WTC11 (cell line): ENCODE results near the gene FCGBP. TPM values are rescaled to one million over a fixed set of nuclear protein-coding genes. Genes with fewer than 3 reads are reported as not detected.

Experiments
- ATAC-seq: fragments of 200-7000 bp; cut with Tn5 transposase; 2 replicates; pipeline ENCODE4 v1.10.0; 2021; ENCODE audit warnings: mild to moderate bottlenecking, moderate library complexity
- CTCF ChIA-PET: fragments of 300-600 bp; sonication (Branson Sonifier 250); formaldehyde crosslinking; loops from one replicate; lab custom pipeline; 2021; ENCODE audit warnings: antibody characterized with exemption; lab: Charles Lee
- POLR2A ChIA-PET: fragments of 350-600 bp; sonication (Branson Sonifier 250); formaldehyde crosslinking; loops from one replicate; lab custom pipeline; 2021; ENCODE audit warnings: antibody characterized with exemption; lab: Charles Lee
- DNase-seq: peaks from one replicate; pipeline ENCODE4 v3.0.0; 2021; ENCODE audit warnings: low spot score
- H3K27ac Mint-ChIP-seq: 2 replicates; pipeline ENCODE4 v1.8.0; 2021; ENCODE audit warnings: mixed read lengths
- H3K27me3 Mint-ChIP-seq: 2 replicates; pipeline ENCODE4 v1.8.0; 2021; ENCODE audit warnings: low read depth, mild to moderate bottlenecking, moderate library complexity, mixed read lengths
- H3K36me3 Mint-ChIP-seq: 2 replicates; pipeline ENCODE4 v1.8.0; 2021; ENCODE audit warnings: mixed read lengths
- H3K4me1 Mint-ChIP-seq: 2 replicates; pipeline ENCODE4 v1.8.0; 2022; ENCODE audit warnings: mixed read lengths
- H3K4me3 Mint-ChIP-seq: 2 replicates; pipeline ENCODE4 v1.8.0; 2021; ENCODE audit warnings: mild to moderate bottlenecking, moderate library complexity, mixed read lengths
- H3K9me3 Mint-ChIP-seq: 2 replicates; pipeline ENCODE4 v1.8.0; 2021; ENCODE audit warnings: mixed read lengths
- AR ChIP-seq: fragments of 250-450 bp; sonication (Bioruptor Pico); IDR thresholded peaks from 2 replicates; pipeline ENCODE4 v1.9.0; 2021; ENCODE audit warnings: mild to moderate bottlenecking
- CREB1 ChIP-seq: sonication (generic); formaldehyde crosslinking; IDR thresholded peaks from 2 replicates; pipeline ENCODE4 v1.8.0; 2023; ENCODE audit warnings: mild to moderate bottlenecking, missing genetic modification reagents
- CTCF ChIP-seq: fragments of 200-600 bp; IDR thresholded peaks from 2 replicates; pipeline ENCODE4 v1.8.0; 2022; ENCODE audit warnings: antibody characterized with exemption
- EMX1 ChIP-seq: fragments of 250-450 bp; sonication (Bioruptor Pico); IDR thresholded peaks from 2 replicates; pipeline ENCODE4 v1.8.0; 2021; ENCODE audit warnings: mild to moderate bottlenecking
- ETV6 ChIP-seq: sonication (generic); formaldehyde crosslinking; IDR thresholded peaks from 2 replicates; pipeline ENCODE4 v1.8.1; 2022; ENCODE audit warnings: mild to moderate bottlenecking, missing genetic modification reagents
- IRF2 ChIP-seq: sonication (generic); formaldehyde crosslinking; IDR thresholded peaks from 2 replicates; pipeline ENCODE4 v1.8.0; 2022; ENCODE audit warnings: low read depth, missing genetic modification reagents, borderline replicate concordance
- NR2C2 ChIP-seq: sonication (generic); formaldehyde crosslinking; IDR thresholded peaks from 2 replicates; pipeline ENCODE4 v1.8.0; 2022; ENCODE audit warnings: mild to moderate bottlenecking, missing genetic modification reagents
- RELA ChIP-seq: sonication (generic); formaldehyde crosslinking; IDR thresholded peaks from 2 replicates; pipeline ENCODE4 v1.8.1; 2022; ENCODE audit warnings: missing genetic modification reagents, mild to moderate bottlenecking, borderline replicate concordance
- RORB ChIP-seq: fragments of 250-450 bp; sonication (Bioruptor Pico); IDR thresholded peaks from 2 replicates; pipeline ENCODE4 v1.9.0; 2021; ENCODE audit warnings: mild to moderate bottlenecking
- SMAD4 ChIP-seq: sonication (generic); formaldehyde crosslinking; IDR thresholded peaks from 2 replicates; pipeline ENCODE4 v1.8.0; 2022; ENCODE audit warnings: mild to moderate bottlenecking, missing genetic modification reagents
- TCF7 ChIP-seq: sonication (generic); formaldehyde crosslinking; IDR thresholded peaks from 2 replicates; pipeline ENCODE4 v1.8.0; 2022; ENCODE audit warnings: mild to moderate bottlenecking, low read depth, missing genetic modification reagents, moderate library complexity
- USF2 ChIP-seq: sonication (generic); formaldehyde crosslinking; IDR thresholded peaks from 2 replicates; pipeline ENCODE4 v1.8.1; 2023; ENCODE audit warnings: mild to moderate bottlenecking, missing genetic modification reagents, moderate library complexity
- ZBTB21 ChIP-seq: sonication (generic); formaldehyde crosslinking; IDR thresholded peaks from 2 replicates; pipeline ENCODE4 v1.8.1; 2023; ENCODE audit warnings: mild to moderate bottlenecking, missing genetic modification reagents, borderline replicate concordance
- ZBTB43 ChIP-seq: sonication (generic); formaldehyde crosslinking; IDR thresholded peaks from 2 replicates; pipeline ENCODE4 v1.8.1; 2023; ENCODE audit warnings: mild to moderate bottlenecking, missing genetic modification reagents
- ZNF317 ChIP-seq: sonication (generic); formaldehyde crosslinking; IDR thresholded peaks from 2 replicates; pipeline ENCODE4 v1.8.1; 2023; ENCODE audit warnings: low read depth, mild to moderate bottlenecking, moderate library complexity, missing genetic modification reagents, borderline replicate concordance
- ZNF416 ChIP-seq: fragments of 250-450 bp; sonication (Bioruptor Pico); IDR thresholded peaks from 2 replicates; pipeline ENCODE4 v1.9.0; 2021; ENCODE audit warnings: mild to moderate bottlenecking, inconsistent platforms
- ZSCAN18 ChIP-seq: fragments of 250-450 bp; sonication (Bioruptor Pico); IDR thresholded peaks from 2 replicates; pipeline ENCODE4 v2.1.2; 2022; ENCODE audit warnings: mild to moderate bottlenecking, moderate library complexity
- total RNA-seq: library from RNA; stranded (reverse); gene quantifications from 3 replicates; pipeline ENCODE4 v1.2.3, GENCODE V29; 2021

Gene FCGBP
- total RNA-seq, 1 experiment from 2014 or later: 2.8 TPM

- ChIA-PET POLR2A (interaction anchor here (1.0 to 1.2 kb wide), 3 partner anchors 18 to 179 kb away, joined by 3 to 5 read pairs (median 4); partner anchors contain the start of gene ZNF546), CTCF (interaction anchor here (0.9 to 2.6 kb wide), 11 partner anchors 10 to 246 kb away, joined by 3 to 23 read pairs (median 7); partner anchors contain the start of genes DYRK1B, TTC9B and ZNF546)
- no peaks in the 10 kb centered on the region for H3K27me3 Mint-ChIP-seq
- peaks cover 37% of the 10 kb centered on the region for H3K36me3 Mint-ChIP-seq
- peak overlapping the region; percentile 75 for H3K27ac Mint-ChIP-seq
- peaks cover 4% of the 10 kb centered on the region for H3K9me3 Mint-ChIP-seq
- TF ChIP-seq ZNF416 (CRISPR knock-in tag) (no peak), AR (CRISPR knock-in tag) (no peak), ETV6 (CRISPR knock-in tag) (no peak), EMX1 (CRISPR knock-in tag) (no peak), IRF2 (CRISPR knock-in tag) (no peak), ZSCAN18 (CRISPR knock-in tag) (no peak), CTCF (no peak), ZNF317 (CRISPR knock-in tag) (no peak), RELA (CRISPR knock-in tag) (no peak), TCF7 (CRISPR knock-in tag) (no peak), NR2C2 (CRISPR knock-in tag) (no peak), SMAD4 (no peak), ZBTB21 (CRISPR knock-in tag) (no peak), RORB (CRISPR knock-in tag) (no peak), USF2 (CRISPR knock-in tag) (no peak), CREB1 (no peak), ZBTB43 (CRISPR knock-in tag) (no peak)
- peak overlapping the region; percentile 97 for H3K4me3 Mint-ChIP-seq
- ATAC-seq (0 out of 2 replicates have a peak, but pooled peaks have one; percentile 2), DNase-seq (peak; percentile 17)
- H3K4me1 Mint-ChIP-seq: peaks cover 25% of the 10 kb centered on the region
Observed at GRCh38 chr19:39971380-39972035, 37.1 kb upstream of the FCGBP start.
